Liver (tissue), 9 donors: ENCODE results near the gene ACP5. TPM values are rescaled to one million over a fixed set of nuclear protein-coding genes. Genes with fewer than 3 reads are reported as not detected.

Source experiments
- DNase-seq: peaks from one replicate; pipeline ENCODE4 v3.0.0-alpha.2; 2017; ENCODE audit warnings: low spot score
- H3K27ac ChIP-seq, 2 donors: one replicate each; pipeline ENCODE4 v1.7.0; 2013; ENCODE audit warnings: inconsistent platforms in 2 of 2, low read length in 2 of 2, control low read depth in 1 of 2, low read depth in 1 of 2, mild to moderate bottlenecking in 1 of 2
- H3K27me3 ChIP-seq, 4 donors: one replicate each; pipeline versions ENCODE4 v1.6.1 to v1.7.0; 2013; ENCODE audit warnings: low read length in 3 of 4, inconsistent platforms in 1 of 4, mild to moderate bottlenecking in 1 of 4, moderate library complexity in 1 of 4; ENCODE audit not compliant: control insufficient read depth in 4 of 4, insufficient read depth in 4 of 4
- H3K36me3 ChIP-seq, 4 donors: one replicate each; pipeline versions ENCODE4 v1.6.1 to v1.7.0; 2013; ENCODE audit warnings: low read length in 3 of 4, mild to moderate bottlenecking in 3 of 4, low read depth in 1 of 4, moderate library complexity in 1 of 4; ENCODE audit not compliant: control insufficient read depth in 4 of 4, insufficient read depth in 3 of 4
- H3K4me1 ChIP-seq, 4 donors: one replicate each; pipeline versions ENCODE4 v1.6.1 to v1.7.0; 2013; ENCODE audit warnings: low read length in 3 of 4, mild to moderate bottlenecking in 3 of 4, moderate library complexity in 1 of 4; ENCODE audit not compliant: control insufficient read depth in 4 of 4, insufficient read depth in 4 of 4
- H3K4me3 ChIP-seq, 3 donors: one replicate each; pipeline versions ENCODE4 v1.6.1 to v1.7.0; 2013; ENCODE audit warnings: low read length in 3 of 3, control low read depth in 1 of 3, low read depth in 1 of 3, mild to moderate bottlenecking in 1 of 3
- H3K9ac ChIP-seq, 2 donors: one replicate each; pipeline ENCODE4 v1.7.0; 2013; ENCODE audit warnings: low read length in 2 of 2, mild to moderate bottlenecking in 2 of 2, moderate library complexity in 2 of 2, control low read depth in 1 of 2, low read depth in 1 of 2
- H3K9me3 ChIP-seq, 4 donors: one replicate each; pipeline versions ENCODE4 v1.6.1 to v1.7.0; 2013; ENCODE audit warnings: low read length in 3 of 4; ENCODE audit not compliant: control insufficient read depth in 4 of 4
- ATF3 ChIP-seq: IDR thresholded peaks from 2 replicates; pipeline ENCODE4 v1.6.1; 2016; ENCODE audit warnings: antibody characterized with exemption
- CTCF ChIP-seq: fragments of 150-350 bp; IDR thresholded peaks from 2 replicates; pipeline ENCODE4 v1.5.1; 2017; ENCODE audit warnings: improper control_type of control experiment, low read depth, low read length; ENCODE audit not compliant: missing input control
- EGR1 ChIP-seq, 2 donors: IDR thresholded peaks; 2 replicates each; pipeline ENCODE4 v1.6.1; 2016 to 2018; ENCODE audit warnings: antibody characterized with exemption in 2 of 2, low read depth in 2 of 2
- FOXA1 ChIP-seq: IDR thresholded peaks from 2 replicates; pipeline ENCODE4 v1.6.1; 2016; ENCODE audit warnings: antibody characterized with exemption
- FOXA2 ChIP-seq: IDR thresholded peaks from 2 replicates; pipeline ENCODE4 v1.6.1; 2016; ENCODE audit warnings: antibody characterized with exemption
- GABPA ChIP-seq, 2 donors: IDR thresholded peaks in 1 of 2; conservative IDR thresholded peaks in 1 of 2; 2 replicates each; pipeline ENCODE4 v1.6.1; 2016; ENCODE audit warnings: antibody characterized with exemption in 2 of 2, mild to moderate bottlenecking in 1 of 2, moderate library complexity in 1 of 2
- HNF4A ChIP-seq, 2 donors: conservative IDR thresholded peaks; 2 replicates each; pipeline ENCODE4 v1.6.1; 2016; ENCODE audit warnings: antibody characterized with exemption in 2 of 2, mild to moderate bottlenecking in 2 of 2
- HNF4G ChIP-seq: IDR thresholded peaks from 2 replicates; pipeline ENCODE4 v1.6.1; 2016; ENCODE audit warnings: antibody characterized with exemption
- JUND ChIP-seq, 2 donors: IDR thresholded peaks; 2 replicates each; pipeline ENCODE4 v1.6.1; 2016; ENCODE audit warnings: antibody characterized with exemption in 2 of 2
- NR2F2 ChIP-seq: IDR thresholded peaks from 2 replicates; pipeline ENCODE4 v1.6.1; 2016; ENCODE audit warnings: antibody characterized with exemption
- RAD21 ChIP-seq, 2 donors: IDR thresholded peaks; 2 replicates each; pipeline ENCODE4 v1.6.1; 2016; ENCODE audit warnings: antibody characterized with exemption in 2 of 2, mild to moderate bottlenecking in 2 of 2
- RXRA ChIP-seq, 2 donors: IDR thresholded peaks; 2 replicates each; pipeline ENCODE4 v1.6.1; 2017 to 2018; ENCODE audit warnings: antibody characterized with exemption in 2 of 2, mild to moderate bottlenecking in 1 of 2
- SP1 ChIP-seq: IDR thresholded peaks from 2 replicates; pipeline ENCODE4 v1.6.1; 2018; ENCODE audit warnings: antibody characterized with exemption, mild to moderate bottlenecking
- TAF1 ChIP-seq: conservative IDR thresholded peaks from 2 replicates; pipeline ENCODE4 v1.6.1; 2016; ENCODE audit warnings: antibody characterized with exemption, mild to moderate bottlenecking
- YY1 ChIP-seq: IDR thresholded peaks from 2 replicates; pipeline ENCODE4 v1.6.1; 2016; ENCODE audit warnings: antibody characterized with exemption, mild to moderate bottlenecking
- WGBS: extraction: QIAGEN DNeasy Blood & Tissue Kit; methylation state at CpG from one replicate; pipeline ENCODE4 v1.1.7; 2013; 5-methylcytosine and 5-hydroxymethylcytosine counted together
- polyA plus RNA-seq, 2 donors: library from polyadenylated mRNA; stranded (reverse) in 1 of 2; unstranded in 1 of 2; fragments of 200-250 nt in 1 of 2; fragments of >200 nt in 1 of 2; fragmentation: Nextera tagmentation in 1 of 2; extraction: Ambion mirVana in 1 of 2; gene quantifications; one replicate each; pipeline versions ENCODE4 v1.2.1 to v1.2.3, GENCODE V29; 2013 to 2015
- total RNA-seq, 2 donors: library from RNA; depleted of rRNA; stranded (reverse); fragments of >200 nt; gene quantifications; one replicate each; pipeline ENCODE4 v1.2.3, GENCODE V29; 2014
- TF ChIP-seq, protein P1 (sequence below): IDR thresholded peaks from 2 replicates; pipeline ENCODE4 v1.6.1; 2016; ENCODE audit warnings: antibody characterized with exemption
- TF ChIP-seq, protein P2 (sequence below): IDR thresholded peaks from 2 replicates; pipeline ENCODE4 v1.6.1; 2016; ENCODE audit warnings: antibody characterized with exemption
- TF ChIP-seq, protein P3 (sequence below): IDR thresholded peaks from 2 replicates; pipeline ENCODE4 v1.6.1; 2016; ENCODE audit warnings: antibody characterized with exemption, mild to moderate bottlenecking
- donor health status: healthy.
- donor health status: healthy.
- donor health status: healthy.
- donor health status: healthy.
- donor health status: healthy.

The ACP5 gene
- total and polyA plus RNA-seq, 4 donors, result 18.6 to 30.5 (median 23.8) TPM

GRCh38 chr19:11598103-11598483 is 20.6 kb upstream of the ACP5 start:
- no peak for DNase-seq
- no peak for TF ChIP-seq SP1
- no peak for TF ChIP-seq FOXA2
- TF ChIP-seq NR2F2, result no peak
- H3K27ac ChIP-seq, result peak overlapping the region; percentile 75 to 94
- no peaks in the 10 kb centered on the region for H3K27me3 ChIP-seq
- peak overlapping the region; percentile 70 to 94 (median 76) for H3K4me3 ChIP-seq
- no peaks in the 10 kb centered on the region for H3K9me3 ChIP-seq
- 79% methylated on average over 10 of the region's 10 CpGs for WGBS
- H3K9ac ChIP-seq, result peak overlapping the region; percentile 43 to 77
- H3K4me1 ChIP-seq, result peaks cover 0 to 10% (median 2%) of the 10 kb centered on the region in 4 donors
- H3K36me3 ChIP-seq, result no peaks in the 10 kb centered on the region

GRCh38 chr19:11597202-11598102 is 20.0 kb upstream of the ACP5 start, which contains the start of gene ZNF627:
ZNF627 (plus strand) TSS chr19:11597483; CDS start chr19:11597628, 145 bp downstream.
- TF ChIP-seq HNF4G (no peak), RXRA (IDR thresholded peaks at IDR 0.05) (peak in 1 of 2 donors; percentile 26), YY1 (peak; percentile 83), TAF1 (peak; percentile 84), CTCF (peak; percentile 41), EGR1 (IDR thresholded peaks at IDR 0.05; ENCODE audit: low read depth in 2 of 2) (no peak), FOXA2 (no peak), RAD21 (IDR thresholded peaks at IDR 0.05) (peak; percentile 27 to 59), HNF4A (conservative IDR thresholded peaks at IDR 0.05) (peak; percentile 5 to 10), NR2F2 (no peak), ATF3 (no peak), GABPA (IDR thresholded peaks at IDR 0.05 in 1 of 2, conservative IDR thresholded peaks at IDR 0.05 in 1 of 2) (peak in 1 of 2 donors; percentile 48), FOXA1 (no peak), JUND (IDR thresholded peaks at IDR 0.05) (no peak), SP1 (peak; percentile 85)
- TF ChIP-seq, protein P1, sequence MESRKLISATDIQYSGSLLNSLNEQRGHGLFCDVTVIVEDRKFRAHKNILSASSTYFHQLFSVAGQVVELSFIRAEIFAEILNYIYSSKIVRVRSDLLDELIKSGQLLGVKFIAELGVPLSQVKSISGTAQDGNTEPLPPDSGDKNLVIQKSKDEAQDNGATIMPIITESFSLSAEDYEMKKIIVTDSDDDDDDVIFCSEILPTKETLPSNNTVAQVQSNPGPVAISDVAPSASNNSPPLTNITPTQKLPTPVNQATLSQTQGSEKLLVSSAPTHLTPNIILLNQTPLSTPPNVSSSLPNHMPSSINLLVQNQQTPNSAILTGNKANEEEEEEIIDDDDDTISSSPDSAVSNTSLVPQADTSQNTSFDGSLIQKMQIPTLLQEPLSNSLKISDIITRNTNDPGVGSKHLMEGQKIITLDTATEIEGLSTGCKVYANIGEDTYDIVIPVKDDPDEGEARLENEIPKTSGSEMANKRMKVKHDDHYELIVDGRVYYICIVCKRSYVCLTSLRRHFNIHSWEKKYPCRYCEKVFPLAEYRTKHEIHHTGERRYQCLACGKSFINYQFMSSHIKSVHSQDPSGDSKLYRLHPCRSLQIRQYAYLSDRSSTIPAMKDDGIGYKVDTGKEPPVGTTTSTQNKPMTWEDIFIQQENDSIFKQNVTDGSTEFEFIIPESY, result peak; percentile 53
- TF ChIP-seq, protein P2, sequence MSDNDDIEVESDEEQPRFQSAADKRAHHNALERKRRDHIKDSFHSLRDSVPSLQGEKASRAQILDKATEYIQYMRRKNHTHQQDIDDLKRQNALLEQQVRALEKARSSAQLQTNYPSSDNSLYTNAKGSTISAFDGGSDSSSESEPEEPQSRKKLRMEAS, result no peak
- TF ChIP-seq, protein P3, sequence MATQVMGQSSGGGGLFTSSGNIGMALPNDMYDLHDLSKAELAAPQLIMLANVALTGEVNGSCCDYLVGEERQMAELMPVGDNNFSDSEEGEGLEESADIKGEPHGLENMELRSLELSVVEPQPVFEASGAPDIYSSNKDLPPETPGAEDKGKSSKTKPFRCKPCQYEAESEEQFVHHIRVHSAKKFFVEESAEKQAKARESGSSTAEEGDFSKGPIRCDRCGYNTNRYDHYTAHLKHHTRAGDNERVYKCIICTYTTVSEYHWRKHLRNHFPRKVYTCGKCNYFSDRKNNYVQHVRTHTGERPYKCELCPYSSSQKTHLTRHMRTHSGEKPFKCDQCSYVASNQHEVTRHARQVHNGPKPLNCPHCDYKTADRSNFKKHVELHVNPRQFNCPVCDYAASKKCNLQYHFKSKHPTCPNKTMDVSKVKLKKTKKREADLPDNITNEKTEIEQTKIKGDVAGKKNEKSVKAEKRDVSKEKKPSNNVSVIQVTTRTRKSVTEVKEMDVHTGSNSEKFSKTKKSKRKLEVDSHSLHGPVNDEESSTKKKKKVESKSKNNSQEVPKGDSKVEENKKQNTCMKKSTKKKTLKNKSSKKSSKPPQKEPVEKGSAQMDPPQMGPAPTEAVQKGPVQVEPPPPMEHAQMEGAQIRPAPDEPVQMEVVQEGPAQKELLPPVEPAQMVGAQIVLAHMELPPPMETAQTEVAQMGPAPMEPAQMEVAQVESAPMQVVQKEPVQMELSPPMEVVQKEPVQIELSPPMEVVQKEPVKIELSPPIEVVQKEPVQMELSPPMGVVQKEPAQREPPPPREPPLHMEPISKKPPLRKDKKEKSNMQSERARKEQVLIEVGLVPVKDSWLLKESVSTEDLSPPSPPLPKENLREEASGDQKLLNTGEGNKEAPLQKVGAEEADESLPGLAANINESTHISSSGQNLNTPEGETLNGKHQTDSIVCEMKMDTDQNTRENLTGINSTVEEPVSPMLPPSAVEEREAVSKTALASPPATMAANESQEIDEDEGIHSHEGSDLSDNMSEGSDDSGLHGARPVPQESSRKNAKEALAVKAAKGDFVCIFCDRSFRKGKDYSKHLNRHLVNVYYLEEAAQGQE, result peak; percentile 94
- Histone ChIP-seq H3K9ac (peak within 1 kb of the TSS; percentile 43 to 77), H3K9me3 (no peaks in the 10 kb centered on the region), H3K4me3 (peak within 1 kb of the TSS; percentile 70 to 94 (median 76)), H3K36me3 (no peaks in the 10 kb centered on the region), H3K27me3 (no peaks in the 10 kb centered on the region), H3K27ac (peak within 1 kb of the TSS; percentile 75 to 94), H3K4me1 (peaks cover 0 to 10% (median 2%) of the 10 kb centered on the region in 4 donors)
- WGBS, result under 1% methylated on average over 67 of the region's 67 CpGs
- peak; percentile 99 for DNase-seq
